ENCODE measurements around the gene ERN1.
"Not testable (repeated sequence)": the region's sequence is repeated elsewhere in the genome, so short reads cannot be mapped to it uniquely, and the experiment has no call there.

Gene ERN1

DNA sequence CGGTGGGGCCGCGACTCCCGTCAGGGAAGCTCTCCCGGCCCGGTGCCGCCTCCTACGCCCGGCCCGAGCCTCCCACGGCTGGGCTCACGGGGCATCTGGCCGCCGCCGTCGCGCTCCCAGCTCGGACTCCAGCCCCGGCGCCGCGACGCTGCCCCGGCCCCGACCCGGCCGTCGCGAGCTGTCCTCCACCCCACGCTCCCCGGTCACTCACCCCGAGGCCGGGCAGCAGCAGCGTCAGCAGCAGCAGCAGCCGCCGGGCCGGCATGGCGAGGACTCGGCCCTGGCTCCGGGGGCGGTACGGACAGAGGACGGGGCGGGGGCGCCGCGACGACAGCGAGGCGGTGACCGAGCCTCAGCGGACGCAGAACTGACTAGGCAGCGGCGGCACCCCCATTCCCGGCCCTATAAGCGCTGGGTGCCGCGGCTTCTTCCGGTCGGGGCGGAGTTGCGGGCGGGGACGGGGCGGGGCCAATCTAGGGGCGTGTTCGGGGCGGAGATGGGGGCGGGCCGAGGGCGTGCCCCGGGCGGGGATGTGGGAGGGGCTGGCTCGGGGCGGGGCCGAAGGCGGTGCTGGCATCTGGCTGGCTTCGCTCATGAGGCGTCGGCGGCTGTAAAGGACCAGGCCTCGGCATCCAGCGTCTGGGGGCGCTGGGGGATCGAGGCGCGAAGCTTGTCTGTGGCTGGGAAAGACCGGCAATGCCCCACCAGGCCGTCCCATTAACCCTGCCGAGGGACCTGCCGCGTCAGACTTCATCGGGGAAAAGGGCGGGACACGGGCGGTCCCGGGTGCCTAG is at the start of gene ERN1:
Gene ERN1, minus strand, starts transcription at position 380 of the 794 bp plus-strand sequence. Its CDS starts 115 bp downstream, at position 265.
- peak; percentile 89 for DNase-seq

DNA sequence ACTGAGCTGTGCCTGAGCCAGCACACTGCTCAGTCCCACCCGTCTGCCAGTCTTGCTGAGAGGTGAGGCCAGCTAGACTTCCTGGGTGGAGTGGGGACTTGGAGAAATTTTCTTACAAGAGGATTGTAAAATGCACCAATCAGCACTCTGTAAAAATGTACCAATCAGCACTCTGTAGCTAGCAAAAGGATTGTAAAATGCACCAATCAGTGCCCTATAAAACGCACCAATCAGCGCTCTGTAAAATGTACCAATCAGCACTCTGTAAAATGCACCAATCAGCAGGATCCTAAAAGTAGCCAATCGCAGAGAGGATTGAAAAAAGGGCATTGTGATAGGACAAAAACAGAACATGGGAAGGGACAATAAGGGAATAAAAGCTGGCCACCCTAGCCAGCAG is 49.1 kb upstream of the ERN1 start:
- not testable (repeated sequence) for DNase-seq

- DNase-seq: no peak
Observed at GRCh38 chr17:64178011-64178825, 48.3 kb upstream of the ERN1 start.

DNA sequence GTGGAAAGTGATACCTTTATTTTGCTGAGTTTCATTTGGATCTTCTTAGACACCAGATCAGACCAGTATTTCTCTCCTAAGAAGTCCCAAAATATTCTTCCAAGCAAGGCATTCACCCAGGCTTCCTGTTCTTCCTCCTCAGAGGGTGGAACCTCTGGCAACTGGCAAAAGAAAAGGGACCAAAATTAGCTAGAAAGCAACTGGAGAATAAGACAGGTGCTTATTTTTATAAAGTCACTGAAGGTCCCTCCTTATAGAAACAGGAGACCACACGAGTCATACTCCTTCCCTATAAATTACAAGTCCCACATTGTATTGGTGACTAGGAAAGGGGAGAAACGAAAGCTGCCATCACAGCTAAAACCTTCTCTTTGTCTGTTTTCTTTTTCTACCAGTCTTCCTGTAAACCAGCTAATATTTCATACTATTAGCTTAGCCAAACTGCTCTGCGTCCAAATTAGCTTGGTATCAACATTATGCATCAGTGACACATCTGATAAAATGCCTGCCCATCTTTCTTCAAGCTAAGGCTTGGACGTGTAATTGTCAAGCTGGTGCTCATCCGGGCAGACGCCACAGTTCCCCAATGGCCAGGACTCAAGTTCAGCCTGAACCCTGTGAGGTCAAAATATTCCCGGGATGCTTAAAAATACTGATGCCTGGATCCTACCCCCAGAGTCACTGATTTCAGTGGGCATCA is 47.5 kb upstream of the ERN1 start:
- no peak for DNase-seq

GRCh38 chr17:64176556-64176955 is 46.6 kb upstream of the ERN1 start:
- no peak for DNase-seq

GRCh38 chr17:64174686-64175456 is 44.9 kb upstream of the ERN1 start:
- no peak for DNase-seq

- no peak for DNase-seq
Observed at GRCh38 chr17:64173646-64174045, 43.7 kb upstream of the ERN1 start.

GRCh38 chr17:64172510-64172909 is 42.6 kb upstream of the ERN1 start:
- no peak for DNase-seq

DNA sequence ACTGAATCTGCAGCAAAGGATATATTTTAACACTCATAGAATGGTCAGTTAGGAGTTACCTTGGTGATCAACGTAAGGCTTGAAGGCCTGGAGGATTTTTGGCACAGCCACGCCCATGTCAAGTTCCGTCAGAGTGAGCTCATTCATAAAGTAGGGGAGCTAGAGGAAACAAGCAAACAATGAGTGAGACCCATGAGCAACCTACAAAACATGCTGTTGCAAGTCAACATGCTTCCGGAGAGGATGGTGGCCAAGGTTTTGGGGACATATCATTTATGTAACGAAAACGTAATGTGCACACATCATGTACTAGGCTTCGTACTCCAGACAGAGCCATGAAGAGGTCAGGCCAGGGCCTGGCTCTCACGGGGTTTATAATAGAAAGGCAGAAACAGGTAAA is 41.1 kb upstream of the ERN1 start:
- no peak for DNase-seq

- DNase-seq: no peak
Observed at GRCh38 chr17:64170286-64170685, 40.3 kb upstream of the ERN1 start.

DNA sequence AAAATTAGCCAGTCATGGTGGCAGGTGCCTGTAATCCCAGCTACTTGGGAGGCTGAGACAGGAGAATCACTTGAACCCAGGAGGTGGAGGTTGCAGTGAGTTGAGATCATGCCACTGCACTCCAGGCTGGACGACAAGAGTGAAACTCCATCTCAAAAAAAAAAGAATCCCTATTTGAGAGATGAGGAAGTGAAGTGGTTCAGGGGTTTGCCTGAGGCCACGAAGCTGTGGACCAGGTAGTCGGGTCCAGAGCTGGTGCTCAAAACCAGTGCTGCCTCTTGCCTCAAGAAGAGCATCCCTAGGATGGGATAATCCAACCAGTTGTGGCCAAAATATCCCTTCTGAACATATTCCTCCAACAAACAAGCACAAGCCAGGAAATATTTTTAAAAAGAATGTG is 37.7 kb upstream of the ERN1 start:
- not testable (repeated sequence) for DNase-seq

GRCh38 chr17:64166876-64167275 is 36.9 kb upstream of the ERN1 start:
- DNase-seq: no peak

DNA sequence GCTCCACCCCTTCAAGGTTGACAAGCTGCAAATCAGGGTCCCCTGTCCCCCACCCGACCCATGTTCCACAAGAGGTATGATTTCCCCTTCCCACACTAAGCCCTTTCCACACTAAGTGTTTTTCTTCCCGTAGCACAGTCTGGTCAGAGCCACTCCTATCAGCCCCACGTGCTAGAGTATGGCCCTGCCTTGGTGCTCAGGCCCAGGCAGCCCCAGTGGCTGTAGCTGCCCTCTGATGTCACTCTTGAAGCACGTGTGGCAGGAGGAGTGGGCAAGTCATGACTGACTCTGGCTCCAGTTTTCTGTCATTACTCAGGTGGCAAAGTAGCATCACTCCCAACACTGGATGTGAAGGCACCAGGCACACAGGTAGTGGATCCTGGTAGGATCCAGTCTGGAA is 35.4 kb upstream of the ERN1 start:
- DNase-seq: no peak

DNA sequence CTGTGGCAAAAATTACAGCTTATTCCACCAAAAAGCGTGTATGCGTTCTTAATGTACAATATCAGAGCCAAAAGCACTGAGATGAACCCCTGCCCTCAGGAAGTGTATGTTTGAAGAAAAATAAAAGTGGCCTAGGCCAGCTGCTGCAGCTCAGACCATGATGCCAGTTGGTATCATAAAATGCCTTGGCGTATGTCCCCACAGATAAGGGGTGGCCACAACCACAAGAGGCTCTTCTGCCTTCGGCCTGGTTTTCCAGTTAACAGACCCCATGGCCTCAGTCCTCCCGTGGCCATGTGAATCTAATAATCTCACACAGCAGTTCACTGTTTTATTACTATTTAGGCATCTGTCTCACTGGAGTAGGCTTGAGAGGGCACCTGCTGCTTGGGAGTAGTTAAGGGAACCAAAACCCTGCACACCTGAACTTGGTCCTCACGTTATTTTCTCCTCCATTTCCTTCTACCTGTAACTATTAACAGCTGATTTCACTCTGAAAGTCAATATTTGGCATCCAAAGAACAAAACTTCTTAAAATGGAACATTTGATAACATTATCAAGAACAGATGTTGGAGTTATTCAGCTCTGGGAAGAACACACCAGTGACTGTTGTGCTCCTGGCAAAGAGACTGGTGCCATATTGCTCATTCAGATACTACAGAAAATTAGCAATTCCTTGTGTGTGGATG is 34.8 kb upstream of the ERN1 start:
- no peak for DNase-seq

DNA sequence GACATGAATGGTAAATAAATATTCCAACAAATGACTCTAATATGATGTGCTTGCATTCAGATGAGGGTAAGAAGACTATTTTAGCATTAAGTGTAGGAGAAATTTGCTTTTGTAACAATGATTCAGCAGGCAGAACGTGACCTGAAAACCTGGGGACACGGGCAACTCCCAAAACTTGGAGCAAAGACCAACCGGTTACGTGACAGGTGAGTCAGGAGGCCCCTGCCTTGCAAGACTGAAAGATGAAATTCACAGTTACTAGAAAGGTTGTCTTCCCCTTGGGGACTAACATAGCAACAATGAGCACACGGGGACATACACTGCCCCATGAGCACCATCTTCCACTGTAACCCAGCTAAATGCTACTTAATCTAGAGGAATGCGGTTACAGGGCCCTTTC is 33.5 kb upstream of the ERN1 start:
- no peak for DNase-seq

GRCh38 chr17:64162554-64162953 is 32.6 kb upstream of the ERN1 start:
- DNase-seq: no peak

DNA sequence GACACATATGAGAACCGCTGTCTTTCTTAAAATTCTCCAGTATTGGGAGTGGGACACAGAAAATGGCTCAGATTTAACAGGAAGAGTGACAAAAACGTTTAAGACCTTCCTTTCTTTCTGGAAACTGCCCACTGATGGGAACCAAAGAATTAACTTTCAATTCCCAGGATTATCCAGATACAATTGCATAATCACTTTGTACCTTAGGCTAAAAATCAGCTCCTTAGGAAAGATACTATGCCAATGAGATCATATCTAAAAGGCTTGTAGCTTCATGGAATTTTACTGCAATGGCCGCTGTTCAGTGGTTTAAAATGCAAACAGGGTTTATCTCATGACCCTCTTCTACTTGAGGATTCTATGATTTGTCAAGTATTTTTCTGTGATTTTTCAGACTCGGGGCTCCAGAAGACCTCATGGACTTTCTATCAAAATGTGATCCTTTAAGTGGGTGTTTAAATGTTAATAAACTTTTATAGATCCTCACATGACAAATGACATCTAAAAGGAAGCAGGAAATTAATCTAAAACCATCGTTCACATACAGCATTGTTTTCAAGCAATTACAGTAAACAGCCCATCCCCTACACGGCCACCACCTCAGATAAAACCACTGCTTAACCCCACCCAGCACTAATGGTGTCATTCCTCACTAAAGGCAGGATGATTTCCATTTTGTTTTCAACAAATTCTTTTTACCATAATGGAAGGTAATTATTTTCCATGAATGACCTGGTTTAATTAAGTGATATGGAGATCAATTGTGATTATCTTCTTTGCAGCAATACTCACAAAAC is 31.6 kb upstream of the ERN1 start:
- DNase-seq: no peak

DNA sequence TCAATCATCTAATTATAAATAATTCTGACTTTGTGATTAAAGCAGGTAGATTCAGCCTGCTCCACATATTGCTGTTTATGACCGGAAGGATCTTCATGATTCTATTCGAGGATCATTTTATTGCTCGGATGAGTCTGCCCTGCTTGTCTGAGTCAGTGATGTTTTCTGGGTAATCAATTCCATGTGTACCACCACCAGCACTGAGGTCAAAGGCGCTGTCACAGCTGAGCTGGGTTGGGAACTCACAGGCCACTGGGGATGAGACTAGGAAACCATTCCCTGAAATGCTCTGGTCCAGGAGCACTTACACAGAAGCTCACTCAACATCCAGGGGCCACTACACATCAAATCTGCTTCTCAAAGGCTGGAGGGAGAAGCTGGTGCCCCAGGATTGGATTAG is 30.4 kb upstream of the ERN1 start:
- no peak for DNase-seq

DNA sequence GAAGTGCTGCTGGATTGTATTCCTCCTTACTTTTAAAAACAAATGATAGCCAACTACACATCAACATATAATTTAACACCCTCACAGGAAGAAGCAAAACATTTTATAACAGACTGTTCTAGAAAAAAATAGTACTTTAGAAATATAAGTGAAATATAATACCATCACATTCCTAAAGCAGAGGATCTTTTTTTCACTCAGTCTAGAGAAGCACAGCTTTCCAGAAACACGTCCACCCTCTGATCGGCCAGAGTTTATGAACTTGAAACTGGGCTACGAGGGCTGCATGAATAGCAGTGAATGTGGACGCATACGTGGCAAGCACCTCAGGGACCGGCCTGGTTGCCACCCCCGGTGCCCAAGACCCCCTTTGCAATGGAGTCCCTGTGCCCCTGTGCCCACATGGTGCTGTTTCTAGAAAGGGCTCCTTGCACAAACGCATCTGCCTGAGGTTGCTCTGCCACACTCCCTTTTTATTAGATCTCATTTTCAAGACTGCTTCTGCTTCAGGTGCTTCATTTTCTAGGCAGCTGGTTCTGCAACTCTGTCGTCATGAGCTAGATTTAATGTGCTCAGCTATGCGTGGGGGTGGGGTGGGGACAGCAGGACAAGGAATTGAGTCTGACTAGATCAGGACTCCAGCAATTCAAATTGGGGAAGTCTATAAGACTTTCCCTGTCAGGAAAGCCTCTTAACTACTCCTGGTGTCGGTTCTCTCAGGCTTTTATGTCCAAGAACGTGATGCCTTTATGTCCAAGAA is 29.1 kb upstream of the ERN1 start:
- no peak for DNase-seq

DNA sequence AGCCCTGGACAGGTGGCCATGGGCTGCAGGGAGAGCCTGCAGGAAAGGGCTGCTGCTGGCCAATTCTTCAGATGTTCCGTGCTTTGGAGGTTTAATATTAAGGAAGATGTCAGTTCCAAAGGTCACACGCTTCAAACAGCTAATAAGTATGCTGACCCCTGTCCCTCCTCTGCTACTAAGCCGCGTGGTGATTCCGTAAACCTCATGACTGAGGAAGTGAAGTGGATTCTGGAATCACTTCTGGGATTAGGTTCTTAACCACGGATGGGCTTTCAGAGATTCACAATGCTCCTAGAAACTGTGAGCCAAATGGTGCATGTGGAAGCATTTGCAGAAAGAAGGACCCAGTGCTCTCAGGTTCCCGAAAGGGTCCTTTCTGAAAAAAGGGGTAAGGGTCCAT is 28.5 kb upstream of the ERN1 start:
- DNase-seq: no peak

Measured in stimulated activated CD4-positive, alpha-beta T cell treated with anti-CD3 and anti-CD28 coated beads, Interleukin-4, amount 100 ng/mL, for 1 hour (primary cell).